GM18520 (cell line): ENCODE results near the gene DNAJC28.
"Not testable (repeated sequence)": the region's sequence is repeated elsewhere in the genome, so short reads cannot be mapped to it uniquely, and the experiment has no call there.

ENCODE experiments used
- ATAC-seq: cut with Tn5 transposase; IDR thresholded peaks from one replicate; pipeline ENCODE4 v1.9.1; 2021; ENCODE audit not compliant: unreplicated experiment

Gene DNAJC28

DNA sequence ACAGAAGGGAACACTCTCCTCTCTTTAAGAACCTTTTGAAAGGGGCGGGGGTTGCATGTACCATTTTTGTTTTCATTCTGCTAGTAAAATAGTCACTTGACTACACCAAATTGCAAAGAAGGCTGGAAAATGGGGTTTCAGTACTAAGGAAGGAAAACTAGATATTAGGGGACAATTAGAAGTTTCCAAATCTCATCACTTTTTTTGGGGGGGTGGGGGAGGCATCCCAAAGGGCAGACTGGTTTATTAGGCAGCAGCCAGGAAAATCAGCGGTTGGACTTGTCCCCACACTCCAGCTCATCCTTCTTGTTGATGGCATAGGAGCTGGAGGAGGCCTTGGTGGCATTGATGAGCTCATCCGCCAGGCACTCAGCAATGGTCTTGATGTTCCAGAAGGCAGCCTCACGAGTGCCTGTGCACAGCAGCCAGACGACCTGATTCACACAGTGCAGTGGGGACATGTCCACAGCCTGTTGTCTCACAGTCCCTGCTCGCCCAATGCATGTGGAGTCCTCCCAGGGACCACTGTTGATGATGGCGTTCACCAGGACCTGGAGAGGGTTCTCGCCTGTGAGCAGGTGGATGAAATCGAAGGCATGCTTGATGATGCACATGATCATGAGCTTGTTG lies 10.1 kb downstream of the DNAJC28 start:
- ATAC-seq: no peak

DNA sequence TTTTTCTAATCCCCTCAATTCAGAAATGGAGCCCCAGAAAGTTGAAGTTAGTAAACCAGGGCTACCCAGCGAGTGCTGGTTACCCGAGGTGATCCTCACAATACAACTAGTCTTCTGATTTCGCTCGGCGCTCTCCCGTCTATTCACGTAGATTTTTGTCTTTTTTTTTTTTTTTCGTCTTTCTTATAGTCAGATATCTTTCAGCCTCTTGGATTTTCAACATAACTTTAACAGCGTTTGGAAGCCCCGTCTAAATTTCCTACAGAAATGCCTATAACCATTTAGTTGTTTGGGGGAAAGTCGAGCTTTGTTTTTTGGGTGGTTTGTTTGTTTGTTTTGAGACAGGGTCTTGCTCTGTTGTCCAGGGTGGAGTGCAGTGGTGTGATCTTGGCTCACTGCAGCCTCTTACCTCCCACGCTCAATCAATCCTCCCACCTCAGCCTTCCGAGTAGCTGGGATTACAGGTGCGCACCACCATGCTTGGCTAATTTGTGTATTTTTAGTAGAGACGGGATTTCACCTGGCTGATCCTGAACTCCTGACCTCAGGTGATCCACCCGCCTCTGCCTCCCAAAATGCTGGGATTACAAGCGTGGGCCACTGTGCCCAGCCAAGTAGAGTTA lies 10.9 kb downstream of the DNAJC28 start:
- no peak for ATAC-seq

DNA sequence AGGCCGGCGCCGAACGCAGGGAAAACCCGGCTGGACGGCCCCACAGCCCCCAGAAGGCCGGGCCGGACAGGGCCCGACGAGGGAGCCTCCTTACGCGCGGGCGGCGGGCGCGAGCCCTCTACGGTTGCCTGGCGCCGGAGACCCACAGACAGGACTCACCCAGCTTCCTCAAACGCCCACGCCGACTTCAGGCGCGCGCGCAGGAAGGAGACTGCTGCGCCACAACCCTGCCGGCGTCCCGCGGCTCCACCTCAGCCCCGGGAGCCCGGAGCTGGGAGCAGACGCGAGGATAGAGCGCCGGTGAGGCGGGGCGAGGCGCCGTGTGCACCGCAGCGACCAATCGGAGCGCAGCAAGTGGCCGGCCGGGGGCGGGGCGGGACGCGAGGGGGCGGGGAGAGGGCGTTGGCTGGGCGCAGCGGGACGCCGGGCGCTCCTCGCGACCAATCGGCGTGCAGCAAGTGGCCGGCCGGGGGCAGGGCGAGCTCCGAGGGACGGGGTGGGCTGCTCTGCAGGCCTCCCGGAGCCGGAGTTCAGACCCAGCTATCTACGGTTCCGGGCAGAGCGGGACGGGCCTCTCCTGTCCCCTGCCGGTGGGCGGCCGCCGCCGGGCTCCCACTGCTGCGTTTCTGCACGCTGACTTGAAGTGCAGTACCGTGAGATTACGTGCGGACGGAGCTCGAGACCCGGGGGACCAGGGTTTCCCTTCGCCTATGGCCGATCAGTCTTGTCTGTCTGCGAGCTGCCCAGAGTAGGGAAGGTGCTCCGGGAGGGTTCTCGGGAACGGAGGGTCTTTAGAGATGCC lies 11.6 kb downstream of the DNAJC28 start, which contains the start of gene TMEM50B:
TMEM50B (minus strand) TSS at position 296 of the 802 bp plus-strand sequence. CDS start 11,089 bp downstream, outside the sequence.
- ATAC-seq: peak; percentile 90

DNA sequence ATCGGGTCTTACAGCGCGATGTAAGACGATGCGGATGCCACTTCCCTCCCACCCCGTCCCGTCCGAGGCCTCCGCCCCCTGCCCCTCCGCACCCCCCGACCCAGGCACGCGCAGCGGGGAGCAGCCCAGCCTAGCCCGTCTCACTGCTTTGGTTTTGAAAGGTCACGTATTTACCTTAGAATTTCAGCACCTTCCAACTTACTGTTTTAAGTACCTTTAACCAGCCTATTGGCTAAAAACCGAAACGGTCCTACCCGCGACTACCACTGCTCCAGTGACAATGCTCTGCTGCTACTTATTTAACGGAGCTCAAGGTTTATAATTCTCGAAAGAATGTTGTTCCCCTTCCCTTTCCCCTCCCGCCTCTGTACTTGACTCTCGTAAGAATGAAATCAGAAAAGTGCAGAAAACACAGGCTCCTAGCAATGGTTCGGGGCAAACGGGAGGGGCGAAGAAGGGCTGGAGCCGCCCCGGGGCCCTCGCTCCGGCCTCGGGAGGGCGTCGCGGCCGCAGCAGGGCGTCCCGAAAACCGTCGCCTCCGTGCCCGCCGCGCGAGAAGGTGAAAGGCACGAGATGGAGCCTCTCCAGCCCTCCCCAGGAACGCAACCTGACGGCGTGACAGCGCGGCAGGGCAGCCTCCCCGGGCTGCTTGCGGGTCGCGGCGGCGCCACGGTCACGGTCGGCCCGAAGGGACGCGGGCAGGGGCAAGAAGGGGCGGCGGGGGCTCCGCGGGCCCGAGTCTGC lies 12.4 kb downstream of the DNAJC28 start:
- peak; percentile 8 for ATAC-seq

DNA sequence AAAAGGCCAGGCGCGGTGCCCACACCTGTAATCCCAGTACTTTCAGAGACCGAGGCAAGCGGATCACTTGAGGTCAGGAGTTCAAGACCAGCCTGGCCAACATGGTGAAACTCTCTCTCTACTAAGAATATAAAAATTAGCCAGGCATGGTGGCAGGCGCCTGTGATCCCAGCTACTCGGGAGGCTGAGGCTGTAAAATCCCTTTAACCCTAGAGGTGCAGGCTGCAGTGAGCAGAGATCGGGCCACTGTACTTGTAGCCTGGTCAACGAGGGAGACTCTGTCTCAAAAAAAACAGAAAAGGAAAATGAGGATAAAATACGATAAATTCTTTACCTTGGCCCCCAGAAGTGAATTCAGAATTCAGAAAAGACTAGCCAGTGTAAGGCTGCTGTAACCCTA lies 13.3 kb downstream of the DNAJC28 start:
- no peak for ATAC-seq

DNA sequence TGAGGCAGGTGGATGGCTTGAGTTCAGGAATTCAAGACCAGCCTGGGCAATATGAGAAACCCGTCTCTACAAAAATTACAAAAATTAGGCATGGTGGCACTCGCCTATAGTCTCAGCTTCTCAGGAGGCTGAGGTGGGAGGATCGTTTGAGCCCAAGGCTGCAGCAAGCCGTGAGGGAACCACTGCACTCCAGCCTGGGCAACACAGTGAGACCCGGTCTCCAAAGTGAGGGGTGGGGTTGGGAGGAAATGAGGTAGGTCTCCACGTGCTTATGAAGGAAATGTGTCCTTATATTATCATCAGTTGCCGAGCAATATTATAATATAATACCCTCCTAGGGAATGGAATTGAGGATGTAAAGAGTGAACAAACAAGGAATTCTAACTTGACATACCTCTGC lies 14.4 kb downstream of the DNAJC28 start:
- ATAC-seq: no peak

DNA sequence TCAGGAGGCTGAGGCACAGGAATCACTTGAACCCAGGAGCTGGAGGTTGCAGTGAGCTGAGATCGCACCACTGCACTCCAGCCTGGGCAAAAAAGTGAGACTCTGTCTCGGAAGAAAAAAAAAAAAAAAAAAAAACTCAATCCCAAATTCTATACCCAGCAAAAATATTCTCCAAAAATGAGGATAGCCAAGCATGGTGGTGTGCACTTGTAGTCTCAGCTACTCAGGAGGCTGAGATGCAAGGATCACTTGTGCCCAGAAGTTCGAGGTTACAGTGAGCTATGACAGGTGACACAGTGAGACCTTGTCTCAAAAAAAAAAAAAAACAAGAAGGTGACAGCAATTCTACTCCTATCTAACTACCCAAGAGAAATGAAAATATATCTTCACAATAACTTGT lies 18.2 kb downstream of the DNAJC28 start:
- no peak for ATAC-seq

DNA sequence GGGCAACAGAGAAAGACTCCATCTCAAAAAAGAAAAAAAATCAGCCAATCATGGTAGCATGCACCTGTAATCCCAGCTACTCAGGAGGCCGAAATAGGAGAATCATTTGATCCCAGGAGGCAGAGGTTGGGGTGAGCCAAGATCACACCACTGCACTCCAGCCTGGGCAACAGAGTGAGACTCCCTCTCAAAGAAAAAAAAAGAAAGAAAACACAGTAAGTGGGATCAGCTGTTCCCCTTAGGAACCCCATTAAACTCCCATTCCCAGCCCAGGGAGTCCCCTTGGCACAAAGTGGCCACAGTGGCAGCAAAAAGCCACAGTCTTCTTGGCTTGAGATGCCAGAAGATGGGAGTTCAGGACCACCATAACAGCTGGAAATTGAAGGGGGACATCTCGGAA lies 20.8 kb downstream of the DNAJC28 start:
- no peak for ATAC-seq

DNA sequence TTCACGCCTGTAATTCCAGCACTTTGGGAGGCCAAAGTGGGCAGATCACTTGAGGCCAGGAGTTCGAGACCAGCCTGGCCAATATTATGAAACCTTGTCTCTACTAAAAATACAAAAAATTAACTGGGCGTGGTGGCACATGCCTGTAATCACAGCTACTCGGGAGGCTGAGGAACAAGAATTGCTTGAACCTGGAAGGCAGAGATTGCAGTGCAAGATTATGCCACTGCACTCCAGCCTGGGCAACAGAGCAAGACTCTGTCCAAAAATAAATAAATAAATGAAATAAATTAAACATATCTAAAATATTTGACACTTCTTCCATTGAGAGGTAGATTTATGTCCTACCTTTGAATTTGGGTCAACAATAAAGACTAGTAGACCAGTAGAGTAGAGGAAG lies 22.3 kb downstream of the DNAJC28 start:
- ATAC-seq: not testable (repeated sequence)

DNA sequence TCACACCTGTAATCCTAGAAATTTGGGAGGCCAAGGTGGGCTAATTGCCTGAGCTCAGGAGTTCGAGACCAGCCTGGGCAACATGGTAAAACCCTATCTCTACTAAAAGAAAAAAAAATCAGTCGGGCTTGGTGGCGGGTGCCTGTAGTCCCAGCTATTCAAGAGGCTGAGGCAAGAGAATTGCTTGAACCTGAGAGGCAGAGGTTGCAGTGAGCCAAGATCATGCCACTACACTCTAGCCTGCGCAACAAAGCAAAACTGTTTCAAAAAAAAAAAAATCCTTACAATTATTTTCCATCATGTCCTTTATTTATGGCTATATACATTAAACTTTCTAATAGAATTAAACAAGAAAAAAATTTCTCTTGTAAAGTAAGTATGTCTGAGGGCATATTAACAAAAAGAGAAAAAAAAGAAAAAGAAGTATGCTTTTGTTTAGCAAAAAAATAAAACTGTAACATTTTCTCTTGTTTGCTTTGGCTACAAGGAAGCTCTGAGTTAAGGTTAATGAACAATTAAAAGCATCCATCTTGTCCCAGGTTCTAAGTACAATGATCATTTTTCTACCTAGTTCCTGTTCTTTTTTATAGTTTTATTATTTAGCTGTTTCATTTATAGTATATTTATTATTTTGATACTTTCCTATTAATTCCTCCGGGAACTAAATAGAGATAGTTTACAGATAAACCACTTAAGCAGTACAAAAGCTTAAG lies 29.8 kb downstream of the DNAJC28 start:
- ATAC-seq: no peak

DNA sequence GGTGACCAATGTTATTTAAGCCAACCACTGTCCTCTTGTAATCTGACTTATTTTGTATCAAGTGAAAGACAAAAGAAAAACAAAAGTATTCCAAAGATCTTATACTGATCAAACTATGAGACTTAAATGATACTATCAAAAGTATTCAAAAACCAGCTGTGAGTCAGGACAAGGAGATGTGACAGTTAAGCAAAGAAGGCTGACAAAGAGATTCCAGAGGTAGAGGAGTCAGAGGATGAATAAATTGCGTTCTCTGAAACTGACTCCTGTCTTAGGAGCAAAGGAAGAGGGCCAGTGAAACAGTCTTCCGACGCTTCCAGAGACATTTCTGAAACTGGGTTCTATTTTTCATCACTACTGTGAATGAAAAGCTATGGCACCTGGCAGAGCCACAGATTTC lies 32.7 kb downstream of the DNAJC28 start:
- no peak for ATAC-seq

DNA sequence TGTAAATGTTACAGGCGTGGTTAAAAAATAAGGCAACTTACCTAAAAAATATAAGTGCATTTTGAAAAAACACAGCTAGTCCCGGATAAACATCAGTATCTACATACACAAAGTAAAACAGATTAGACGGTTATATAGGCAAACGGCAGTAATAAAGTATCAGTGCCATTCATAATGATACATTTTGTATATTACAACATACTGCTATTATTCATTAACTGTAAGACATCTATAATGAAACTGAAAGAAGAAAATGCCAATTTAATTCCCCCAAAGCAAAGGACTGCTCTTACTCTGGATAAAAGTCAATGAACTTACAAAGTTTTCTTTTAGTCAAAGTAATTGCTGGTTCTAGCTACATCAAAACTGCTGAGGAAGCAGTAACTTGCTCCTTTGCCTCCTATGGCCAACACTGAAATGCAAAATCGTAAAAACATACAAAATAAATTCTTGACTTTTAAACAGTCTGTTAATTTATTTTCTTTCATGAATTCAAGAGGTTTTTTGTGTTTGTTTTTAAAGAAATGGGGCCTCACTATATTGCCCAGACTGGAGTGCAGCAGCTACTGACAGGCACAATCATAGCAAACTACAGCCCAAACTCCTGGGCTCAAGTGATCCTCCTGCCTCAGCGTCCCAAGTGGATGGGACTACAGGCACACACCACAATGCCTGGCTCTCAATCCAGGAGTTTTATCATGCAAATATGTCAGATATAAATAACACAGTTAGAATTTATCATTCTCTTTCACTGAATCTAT lies 35.6 kb downstream of the DNAJC28 start:
- no peak for ATAC-seq

DNA sequence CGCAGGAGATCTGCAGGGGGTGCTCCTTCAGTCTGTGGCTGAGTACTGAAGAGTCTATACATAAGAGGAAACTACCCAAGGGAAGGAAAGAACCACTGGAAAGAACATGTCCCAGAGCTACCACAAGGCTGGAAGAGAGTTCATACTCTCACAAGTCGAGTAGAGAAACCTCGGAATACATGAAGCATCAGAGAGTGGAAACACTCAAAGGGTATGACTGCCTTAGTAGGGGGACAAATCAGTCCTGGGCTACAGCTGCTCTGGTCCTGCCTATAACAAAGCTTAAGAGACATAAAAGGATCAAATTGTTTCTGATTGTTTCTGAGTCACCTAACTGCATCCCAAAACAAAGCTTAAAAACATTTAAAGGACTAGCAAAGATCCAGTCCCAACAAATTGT lies 39.2 kb downstream of the DNAJC28 start:
- ATAC-seq: no peak

DNA sequence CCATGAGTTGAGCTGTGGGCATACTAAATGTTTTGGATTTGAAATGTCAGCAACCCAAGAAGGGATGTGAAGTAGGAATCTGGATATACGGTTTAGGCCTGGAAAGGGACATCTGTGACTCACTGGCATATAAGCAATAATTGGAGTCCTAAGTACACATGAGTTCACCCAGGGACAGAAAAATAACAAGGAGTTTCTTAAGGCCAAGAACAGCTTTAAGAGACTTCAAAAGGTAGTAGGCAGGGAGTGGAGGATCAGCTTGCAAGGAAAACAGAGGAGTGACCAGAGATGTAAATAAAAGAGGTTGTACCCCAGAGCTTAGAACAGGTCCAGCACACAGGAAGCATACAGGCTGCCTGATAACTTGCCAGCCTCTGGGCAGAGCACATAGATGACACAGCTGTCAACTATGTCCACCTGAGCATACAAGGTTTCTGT lies 39.9 kb downstream of the DNAJC28 start:
- ATAC-seq: no peak

DNA sequence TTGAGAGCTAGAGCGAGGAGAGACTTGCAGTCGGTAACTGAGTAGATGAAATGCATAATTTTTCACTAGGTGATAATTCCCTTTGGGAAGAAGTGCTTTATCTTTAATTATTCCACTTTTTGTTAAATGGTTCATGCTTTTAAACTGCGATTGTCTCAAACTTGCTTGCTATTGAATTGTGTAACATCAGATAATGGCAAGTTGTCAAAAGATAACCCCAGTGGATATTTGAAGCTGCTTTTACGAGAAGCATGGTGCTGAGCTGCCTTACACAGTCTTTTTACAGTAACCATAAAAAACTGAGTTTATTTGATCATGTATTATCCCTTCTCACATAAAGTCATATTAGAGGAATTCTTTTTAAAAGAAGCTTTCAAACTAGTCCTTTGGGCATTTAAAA lies 41.9 kb downstream of the DNAJC28 start:
- no peak for ATAC-seq

DNA sequence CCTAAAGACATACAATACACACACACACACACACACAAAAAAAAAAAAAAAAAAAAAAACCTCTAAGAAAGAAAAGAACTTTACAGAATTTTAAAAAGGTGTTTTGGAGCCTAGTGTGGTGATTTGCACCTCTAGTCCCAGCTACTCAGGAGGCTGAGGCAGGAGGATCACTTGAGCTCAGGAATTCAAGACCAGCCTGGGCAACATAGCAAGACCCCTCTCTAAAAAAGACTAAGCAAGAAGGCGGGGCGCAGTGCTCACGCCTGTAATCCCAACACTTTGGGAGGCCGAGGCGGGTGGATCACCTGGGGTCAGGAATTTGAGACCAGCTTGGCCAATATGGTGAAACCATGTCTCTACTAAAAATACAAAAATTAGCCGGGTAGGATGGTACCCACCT lies 44.9 kb downstream of the DNAJC28 start:
- ATAC-seq: not testable (repeated sequence)

DNA sequence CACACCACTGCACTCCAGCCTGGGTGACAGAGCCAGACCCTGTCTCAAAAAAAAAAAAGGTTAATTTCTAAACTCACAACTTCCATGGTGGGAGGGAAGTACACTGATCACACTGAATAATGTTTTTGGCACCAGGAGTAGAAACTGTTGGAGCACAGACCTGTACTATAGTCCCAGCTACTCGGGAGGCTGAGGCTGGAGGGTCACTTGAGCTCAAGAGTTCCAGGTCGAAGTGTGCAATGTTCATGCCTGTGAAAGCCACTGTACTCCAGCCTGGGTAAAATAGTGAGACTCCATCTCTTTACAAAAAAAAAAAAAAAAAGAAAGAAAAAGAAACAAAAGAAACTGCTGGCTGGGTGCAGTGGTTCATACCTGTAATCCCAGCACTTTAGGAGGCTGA lies 47.0 kb downstream of the DNAJC28 start:
- no peak for ATAC-seq

DNA sequence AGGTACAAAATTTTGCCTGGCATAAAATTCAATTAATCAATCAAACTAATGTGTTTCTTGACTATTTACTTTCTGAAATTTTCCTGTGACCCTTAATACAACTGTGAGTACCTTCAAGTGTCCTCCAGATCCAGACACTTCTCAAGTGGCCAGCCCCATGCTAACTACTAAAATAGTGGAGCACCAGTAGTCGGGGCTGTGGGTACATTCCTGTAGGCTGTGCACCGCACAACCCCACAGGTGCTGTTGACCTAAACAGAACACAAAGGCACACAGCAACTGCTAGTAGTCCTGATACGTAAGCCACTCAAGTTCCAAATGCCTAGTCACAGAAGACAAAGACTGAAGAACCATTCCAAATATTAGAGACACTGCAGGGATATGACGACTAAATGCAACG lies 48.3 kb downstream of the DNAJC28 start:
- no peak for ATAC-seq

DNA sequence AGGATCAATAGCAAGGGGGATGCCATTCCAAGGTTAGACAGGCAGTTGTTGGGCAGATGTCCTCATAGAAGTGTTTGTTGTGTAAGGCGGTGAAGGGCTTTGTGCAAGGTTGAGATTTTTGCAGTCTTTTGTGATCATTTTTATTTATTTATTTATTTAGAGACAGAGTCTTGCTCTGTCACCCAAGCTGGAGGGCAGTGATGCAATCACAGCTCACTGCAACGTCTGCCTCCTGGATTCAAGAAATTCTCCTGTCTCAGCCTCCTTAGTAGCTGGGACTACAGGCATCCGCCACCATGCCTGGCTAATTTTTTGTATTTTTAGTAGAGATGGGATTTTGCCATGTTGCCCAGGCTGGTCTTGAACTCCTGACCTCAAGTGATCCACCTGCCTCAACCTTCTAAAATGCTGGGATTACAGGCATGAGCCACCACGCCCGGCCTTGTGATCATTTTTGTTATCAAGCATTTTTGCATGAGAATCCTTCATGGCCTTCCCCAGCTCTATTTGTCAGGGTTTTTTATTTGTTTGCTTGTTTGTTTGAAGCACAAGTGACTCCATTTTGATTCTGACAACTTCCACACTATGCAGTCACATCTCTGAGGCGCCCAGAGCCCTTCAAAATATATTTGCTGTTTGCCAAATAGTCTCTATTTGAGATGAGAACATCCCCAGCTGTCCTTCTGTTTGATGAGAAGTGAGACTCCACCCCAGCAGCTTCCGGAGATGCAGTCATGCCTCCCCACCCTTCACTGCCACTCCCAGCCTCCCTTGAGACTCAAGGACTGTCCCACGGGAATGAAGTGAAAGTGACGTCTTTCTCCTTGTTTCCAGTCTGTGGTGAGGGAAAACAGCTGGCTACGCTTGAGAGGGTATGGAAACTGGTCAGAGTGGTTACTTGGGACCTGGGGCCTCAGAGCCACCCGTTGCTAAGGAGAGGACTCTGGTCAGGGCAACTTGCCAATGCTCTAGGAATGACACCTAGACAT lies 49.7 kb downstream of the DNAJC28 start:
- no peak for ATAC-seq
